HCT116 (cell line): ENCODE measurements around the gene HCLS1. TPM values are rescaled to one million over a fixed set of nuclear protein-coding genes. Genes with fewer than 3 reads are reported as not detected.

Experiments
- ATAC-seq: fragments of 200-7000 bp; cut with Tn5 transposase; 2 replicates; pipeline ENCODE4 v1.9.1; 2020; ENCODE audit warnings: mild to moderate bottlenecking, moderate library complexity
- BruUV-seq: library from RNA; stranded (reverse); fragments of 400-500 nt; replicated peaks from 2 replicates; lab custom pipeline; 2021; lab: Mats Ljungman, UMichigan
- CTCF ChIA-PET: fragments of 300-600 bp; sonication (Branson Sonifier 250); formaldehyde crosslinking; loops from one replicate; lab custom pipeline; 2021; ENCODE audit warnings: antibody characterized with exemption; lab: Charles Lee
- POLR2A ChIA-PET: fragments of 300-600, 350-600 bp; sonication (Branson Sonifier 250); formaldehyde crosslinking; loops from one replicate; lab custom pipeline; 2021; ENCODE audit warnings: antibody characterized with exemption; lab: Charles Lee
- RAD21 ChIA-PET, 2 experiments: fragments of 300-600 bp; sonication (Branson Sonifier 250); formaldehyde crosslinking; loops; one replicate each; lab custom pipeline; 2023; ENCODE audit warnings: low total read pairs in 2 of 2; ENCODE audit not compliant: uncharacterized antibody in 2 of 2, unreplicated experiment in 2 of 2, low non-redundant PET in 1 of 2; lab: Charles Lee
- DNase-seq: peaks from one replicate; pipeline ENCODE4 v3.0.0-alpha.2; 2010; ENCODE audit warnings: low read depth, low spot score
- H2AFZ ChIP-seq: fragments of 200-600 bp; shearing (Covaris generic), sonication (generic); 2 replicates; pipeline ENCODE4 v1.6.1; 2017; ENCODE audit warnings: low read depth, mixed run types, mixed read lengths, antibody characterized with exemption, low read length; ENCODE audit not compliant: poor library complexity, severe bottlenecking
- H3K27ac ChIP-seq: 2 replicates; pipeline ENCODE4 v1.5.1; 2012; ENCODE audit warnings: low read depth, low read length
- H3K27me3 ChIP-seq: fragments of 200-600 bp; sonication (generic); 2 replicates; pipeline ENCODE4 v1.6.1; 2016; ENCODE audit warnings: mixed run types, low read length, mixed read lengths; ENCODE audit not compliant: insufficient read depth
- H3K36me3 ChIP-seq, 2 experiments: fragments of 200-500 bp in 1 of 2; fragments of 200-600 bp in 1 of 2; sonication (Bioruptor generic) in 1 of 2; sonication (generic) in 1 of 2; 2 replicates each; pipeline versions ENCODE4 v1.5.1 to v1.6.1; 2014 to 2016; ENCODE audit warnings: low read length in 2 of 2, inconsistent platforms in 1 of 2, mixed read lengths in 1 of 2, mixed run types in 1 of 2; ENCODE audit not compliant: insufficient read depth in 2 of 2, control insufficient read depth in 1 of 2
- H3K4me1 ChIP-seq, 2 experiments: fragments of 200-600 bp in 1 of 2; sonication (generic) in 1 of 2; 2 replicates each; pipeline versions ENCODE4 v1.5.1 to v1.6.1; 2012 to 2017; ENCODE audit warnings: low read length in 2 of 2, inconsistent platforms in 1 of 2, mild to moderate bottlenecking in 1 of 2, mixed read lengths in 1 of 2, mixed run types in 1 of 2, moderate library complexity in 1 of 2; ENCODE audit not compliant: insufficient read depth in 2 of 2, control insufficient read depth in 1 of 2
- H3K4me2 ChIP-seq: fragments of 200-600 bp; sonication (generic); 2 replicates; pipeline ENCODE4 v1.6.1; 2017; ENCODE audit warnings: mixed run types, low read length, mixed read lengths
- H3K4me3 ChIP-seq, 2 experiments: fragments of 200-600 bp in 1 of 2; sonication (generic) in 1 of 2; replicated peaks in 1 of 2; 2 replicates each; pipeline ENCODE4 v1.5.1; 2011 to 2016; ENCODE audit warnings: low read length in 2 of 2, control low read depth in 1 of 2, low read depth in 1 of 2, mild to moderate bottlenecking in 1 of 2, mixed read lengths in 1 of 2, mixed run types in 1 of 2
- H3K79me2 ChIP-seq: fragments of 200-600 bp; sonication (generic); 2 replicates; pipeline ENCODE4 v1.6.1; 2017; ENCODE audit warnings: mild to moderate bottlenecking, mixed run types, low read length, moderate library complexity, mixed read lengths; ENCODE audit not compliant: insufficient read depth
- H3K9ac ChIP-seq: fragments of 200-600 bp; sonication (generic); 2 replicates; pipeline ENCODE4 v1.6.1; 2016; ENCODE audit warnings: low read length, mixed read lengths
- H3K9me2 ChIP-seq: fragments of 200-600 bp; sonication (generic), shearing (Covaris generic); 2 replicates; pipeline ENCODE4 v1.6.1; 2017; ENCODE audit warnings: mixed run types, mild to moderate bottlenecking, moderate library complexity; ENCODE audit not compliant: insufficient read depth
- H3K9me3 ChIP-seq, 2 experiments: fragments of 200-500 bp in 1 of 2; fragments of 200-600 bp in 1 of 2; sonication (Bioruptor generic) in 1 of 2; sonication (generic) in 1 of 2; 2 replicates each; pipeline ENCODE4 v1.6.1; 2014 to 2017; ENCODE audit warnings: low read length in 2 of 2, mixed read lengths in 2 of 2, inconsistent platforms in 1 of 2, low read depth in 1 of 2, mild to moderate bottlenecking in 1 of 2, mixed run types in 1 of 2, moderate library complexity in 1 of 2; ENCODE audit not compliant: control insufficient read depth in 1 of 2, insufficient read depth in 1 of 2
- H4K20me1 ChIP-seq: fragments of 200-600 bp; sonication (generic), shearing (Covaris generic); 2 replicates; pipeline ENCODE4 v1.6.1; 2017; ENCODE audit warnings: mixed run types, mild to moderate bottlenecking, moderate library complexity; ENCODE audit not compliant: insufficient read depth
- CBX3 ChIP-seq: IDR thresholded peaks from 2 replicates; pipeline ENCODE4 v1.6.1; 2012; ENCODE audit warnings: low read depth
- EGR1 ChIP-seq: IDR thresholded peaks from 2 replicates; pipeline ENCODE4 v1.6.1; 2012; ENCODE audit warnings: low read depth
- EZH2 ChIP-seq: fragments of 200-600 bp; sonication (generic); IDR thresholded peaks from 2 replicates; pipeline ENCODE4 v1.6.1; 2017; ENCODE audit warnings: antibody characterized with exemption, mixed run types
- JUND ChIP-seq: IDR thresholded peaks from 2 replicates; pipeline ENCODE4 v1.6.1; 2012
- POLR2A ChIP-seq: IDR thresholded peaks from 2 replicates; pipeline ENCODE4 v1.7.0; 2011; ENCODE audit warnings: borderline replicate concordance; ENCODE audit not compliant: insufficient read depth, insufficient read length; ENCODE audit errors: extremely low read depth
- POLR2AphosphoS5 ChIP-seq: IDR thresholded peaks from 2 replicates; pipeline ENCODE4 v1.6.1; 2011; ENCODE audit warnings: mild to moderate bottlenecking, low read depth, low read length, moderate library complexity
- RAD21 ChIP-seq: IDR thresholded peaks from 2 replicates; pipeline ENCODE4 v1.6.1; 2012; ENCODE audit warnings: low read depth, mild to moderate bottlenecking
- REST ChIP-seq: IDR thresholded peaks from 2 replicates; pipeline ENCODE4 v1.6.1; 2012; ENCODE audit warnings: low read depth
- SIN3A ChIP-seq: IDR thresholded peaks from 2 replicates; pipeline ENCODE4 v1.6.1; 2012; ENCODE audit warnings: low read depth
- SP1 ChIP-seq: IDR thresholded peaks from 2 replicates; pipeline ENCODE4 v1.6.1; 2012; ENCODE audit warnings: low read depth
- YY1 ChIP-seq: IDR thresholded peaks from 2 replicates; pipeline ENCODE4 v1.6.1; 2011; ENCODE audit warnings: low read length, low read depth, moderate library complexity, mild to moderate bottlenecking; ENCODE audit not compliant: insufficient replicate concordance; ENCODE audit errors: extremely low read depth
- ZNF274 ChIP-seq: fragments of 200-500 bp; sonication (Bioruptor generic); IDR thresholded peaks from 2 replicates; pipeline ENCODE4 v1.6.1; 2014; ENCODE audit warnings: mild to moderate bottlenecking, low read depth, low read length, inconsistent platforms
- intact Hi-C: fragments of 100-400 bp; cut with micrococcal nuclease; formaldehyde crosslinking; loops from 2 replicates; pipeline ENCODE4 v1.10.0; 2022
- total RNA-seq: library from RNA; stranded (reverse); gene quantifications from one replicate; pipeline ENCODE4 v1.2.1, GENCODE V29; 2021; ENCODE audit not compliant: unreplicated experiment

The HCLS1 gene
- total RNA-seq, 1 experiment from 2014 or later = 1.6 TPM

DNA sequence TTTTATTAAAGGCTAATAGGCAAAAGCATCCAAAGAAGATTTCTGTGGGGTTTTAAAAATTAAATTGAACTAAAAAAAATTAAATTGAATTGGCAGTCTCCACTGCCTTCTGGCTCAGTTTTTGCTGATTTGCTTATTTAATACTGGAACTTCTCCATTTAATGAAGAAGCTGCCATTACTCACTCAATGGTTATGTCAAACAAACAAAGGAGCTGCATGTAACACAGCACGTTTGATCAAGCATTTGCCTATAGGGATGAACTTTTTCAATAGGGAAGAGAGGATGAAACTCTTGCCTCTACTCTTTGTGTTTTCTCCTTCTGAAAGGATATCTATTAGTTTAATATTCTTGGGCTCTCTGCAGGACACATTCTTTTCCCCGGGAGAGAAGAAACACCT lies 4.8 kb upstream of the HCLS1 start:
- no peaks in the 10 kb centered on the region for H4K20me1 ChIP-seq
- no peak for TF ChIP-seq POLR2AphosphoS5
- no peak for TF ChIP-seq YY1
- TF ChIP-seq REST = no peak
- no peak for TF ChIP-seq JUND
- TF ChIP-seq EGR1 = no peak
- TF ChIP-seq SIN3A = no peak
- TF ChIP-seq SP1 = no peak
- no peak for TF ChIP-seq EZH2
- TF ChIP-seq CBX3 = no peak
- no peak for TF ChIP-seq ZNF274
- no peak for TF ChIP-seq RAD21
- TF ChIP-seq POLR2A = no peak
- DNase-seq = no peak
- H3K27ac ChIP-seq = no peak overlapping the region
- ChIA-PET POLR2A (no interaction called here), CTCF (no interaction called here), RAD21 (no interaction called here)
- H3K79me2 ChIP-seq = no peaks in the 10 kb centered on the region
- no TSS peak for BruUV-seq
- no peak overlapping the region for H3K4me3 ChIP-seq
- no peak for ATAC-seq
- H3K9me3 ChIP-seq = no peaks in the 10 kb centered on the region
- H3K9ac ChIP-seq = no peak overlapping the region
- no peaks in the 10 kb centered on the region for H3K4me1 ChIP-seq
- H3K36me3 ChIP-seq = peaks cover 8 to 28% of the 10 kb centered on the region in 2 experiments
- H3K27me3 ChIP-seq = no peaks in the 10 kb centered on the region
- intact Hi-C loops = no loop called here
- no peaks in the 10 kb centered on the region for H3K9me2 ChIP-seq
- H2AFZ ChIP-seq = no peak overlapping the region
- no peak overlapping the region for H3K4me2 ChIP-seq
